ENCODE results near the gene MAP4.
"Not testable (repeated sequence)": the region's sequence is repeated elsewhere in the genome, so short reads cannot be mapped to it uniquely, and the experiment has no call there.

Gene MAP4

DNA sequence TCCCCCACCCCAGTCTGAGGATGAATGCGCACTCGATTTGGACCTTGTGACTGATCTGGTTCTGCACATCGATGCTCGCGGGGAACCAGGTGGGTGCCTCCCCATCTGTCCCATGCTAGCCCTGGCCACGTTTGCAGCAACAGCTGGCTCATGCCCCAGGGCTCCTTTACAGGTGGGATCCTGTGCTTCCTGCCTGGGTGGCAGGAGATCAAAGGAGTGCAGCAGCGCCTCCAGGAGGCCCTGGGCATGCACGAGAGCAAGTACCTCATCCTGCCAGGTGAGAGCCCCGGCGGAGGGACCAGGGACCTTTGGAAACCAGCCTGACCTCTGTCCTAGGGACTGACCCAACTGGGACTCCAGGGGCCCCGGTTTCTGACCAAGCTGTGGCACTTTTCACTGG, 169.0 kb downstream of the MAP4 start:
- no peak for DNase-seq (ENCODE audit: low read depth, low spot score)

DNA sequence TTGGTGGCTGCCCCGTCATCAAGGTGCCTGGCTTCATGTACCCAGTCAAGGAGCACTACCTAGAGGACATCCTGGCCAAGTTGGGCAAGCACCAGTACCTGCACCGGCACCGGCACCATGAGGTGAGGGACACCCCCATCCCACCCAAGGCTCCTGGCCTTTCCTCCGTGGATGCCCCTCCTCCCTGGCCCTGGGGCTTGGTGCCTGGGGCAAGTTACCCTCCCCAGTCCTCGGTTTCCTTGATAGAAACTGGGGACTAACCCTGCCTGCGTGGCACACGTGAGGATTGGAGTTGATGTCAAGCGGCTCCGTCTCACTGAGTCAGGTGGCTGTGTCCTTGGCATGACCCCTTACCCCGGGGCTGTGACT, 169.4 kb downstream of the MAP4 start:
- DNase-seq (ENCODE audit: low read depth, low spot score), result no peak

DNA sequence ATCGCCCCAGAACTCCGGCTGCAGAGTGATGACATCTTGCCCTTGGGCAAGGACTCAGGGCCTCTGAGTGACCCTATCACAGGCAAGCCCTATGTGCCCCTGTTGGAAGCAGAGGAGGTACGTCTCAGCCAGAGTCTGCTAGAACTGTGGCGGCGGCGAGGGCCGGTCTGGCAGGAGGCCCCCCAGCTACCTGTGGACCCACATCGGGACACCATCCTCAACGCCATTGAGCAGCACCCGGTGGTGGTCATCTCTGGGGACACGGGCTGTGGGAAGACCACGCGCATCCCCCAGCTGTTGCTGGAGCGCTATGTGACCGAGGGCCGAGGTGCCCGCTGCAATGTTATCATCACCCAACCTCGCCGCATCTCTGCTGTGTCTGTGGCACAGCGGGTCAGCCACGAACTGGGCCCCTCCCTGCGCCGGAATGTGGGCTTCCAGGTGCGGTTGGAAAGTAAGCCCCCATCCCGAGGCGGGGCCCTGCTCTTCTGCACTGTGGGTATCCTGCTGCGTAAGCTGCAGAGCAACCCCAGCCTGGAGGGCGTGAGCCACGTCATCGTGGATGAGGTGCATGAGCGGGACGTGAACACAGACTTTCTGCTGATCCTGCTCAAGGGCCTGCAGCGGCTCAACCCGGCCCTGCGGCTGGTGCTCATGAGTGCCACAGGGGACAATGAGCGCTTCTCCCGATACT, 169.9 kb downstream of the MAP4 start:
- DNase-seq (ENCODE audit: low read depth, low spot score), result no peak

DNA sequence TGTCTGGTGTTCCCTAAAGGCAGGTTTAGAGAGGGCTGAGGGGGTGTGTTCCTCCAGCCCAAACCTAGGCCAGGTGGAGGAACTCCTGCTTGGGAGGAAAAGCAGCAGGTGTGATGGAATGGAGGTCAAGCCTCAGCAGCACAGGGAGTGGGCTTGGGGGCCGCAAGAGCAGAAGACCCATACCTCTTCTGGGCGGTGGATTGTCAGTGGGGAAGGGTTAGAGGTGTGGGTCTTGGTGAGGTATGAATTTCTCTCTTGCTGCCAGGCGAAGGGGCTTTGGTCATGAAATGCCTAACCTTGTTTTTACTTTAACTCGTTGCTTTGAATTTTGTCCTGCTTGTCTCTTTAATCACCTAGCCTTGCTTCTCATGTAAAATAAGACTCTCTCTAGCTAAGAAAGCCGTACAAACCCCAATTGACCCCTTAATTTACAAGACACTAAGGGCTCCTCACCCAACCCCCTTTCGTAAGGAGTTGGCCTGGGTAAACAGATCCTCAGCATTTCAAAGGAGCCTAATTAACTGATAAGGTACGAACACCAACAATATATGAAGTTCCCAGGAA, 174.3 kb downstream of the MAP4 start:
- DNase-seq (ENCODE audit: low read depth, low spot score), result no peak

DNA sequence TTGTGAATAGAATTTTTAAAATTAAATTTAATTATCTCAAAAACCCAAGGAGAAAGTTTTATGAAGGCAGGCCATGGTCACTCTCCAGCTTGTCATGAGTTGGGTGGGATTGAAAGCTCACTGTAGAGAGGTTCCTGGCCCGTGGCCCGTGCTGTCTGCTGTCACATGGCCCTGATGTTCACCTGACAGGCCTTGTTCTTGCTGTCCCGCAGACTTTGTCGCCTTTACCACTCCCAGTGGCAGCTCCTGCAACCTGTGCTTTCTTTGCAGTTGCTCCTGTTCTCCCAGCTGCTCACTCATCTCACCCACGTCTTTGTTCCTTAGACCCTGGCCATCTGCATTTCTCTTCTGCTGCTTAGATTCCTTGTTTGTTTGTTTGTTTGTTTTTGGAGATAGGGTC, 177.7 kb downstream of the MAP4 start:
- DNase-seq (ENCODE audit: low read depth, low spot score), result no peak

DNA sequence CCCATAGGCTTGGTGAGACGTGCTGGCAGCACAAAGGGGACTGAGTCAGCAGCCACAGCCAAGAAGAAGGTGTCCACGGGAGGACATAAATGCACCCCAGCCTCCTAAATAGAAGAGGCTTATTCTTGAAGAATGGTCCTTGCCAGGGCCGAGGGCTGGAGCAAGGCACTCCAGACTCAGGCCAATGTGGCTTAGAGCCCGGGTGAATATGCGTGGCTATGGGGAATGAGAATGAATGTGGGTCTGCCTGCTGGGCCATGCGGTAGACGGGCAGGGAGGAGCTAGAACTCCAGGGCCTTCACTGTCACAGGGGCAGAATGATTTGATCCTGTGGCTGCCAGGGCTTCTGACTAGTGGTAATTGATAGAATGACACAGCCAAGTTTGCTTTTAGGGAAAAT, 179.2 kb downstream of the MAP4 start:
- DNase-seq (ENCODE audit: low read depth, low spot score), result no peak

DNA sequence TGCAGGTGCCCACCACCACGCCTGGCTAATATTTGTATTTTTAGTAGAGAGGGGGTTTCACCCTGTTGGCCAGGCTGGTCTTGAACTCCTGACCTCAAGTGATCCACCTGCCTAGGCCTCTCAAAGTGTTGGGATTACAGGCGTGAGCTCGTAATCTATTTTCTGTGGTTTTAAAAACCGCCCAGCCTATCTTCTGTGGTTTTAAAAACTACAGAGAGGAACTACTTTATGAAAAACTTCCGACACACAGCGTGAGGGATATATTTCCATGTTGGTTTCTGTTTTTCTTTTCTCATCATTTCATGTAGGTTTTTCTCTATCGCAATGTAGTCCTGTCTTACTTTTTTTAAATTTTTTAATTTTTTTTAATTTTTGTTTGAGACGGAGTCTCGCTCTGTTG, 186.7 kb downstream of the MAP4 start:
- DNase-seq (ENCODE audit: low read depth, low spot score), result not testable (repeated sequence)

DNA sequence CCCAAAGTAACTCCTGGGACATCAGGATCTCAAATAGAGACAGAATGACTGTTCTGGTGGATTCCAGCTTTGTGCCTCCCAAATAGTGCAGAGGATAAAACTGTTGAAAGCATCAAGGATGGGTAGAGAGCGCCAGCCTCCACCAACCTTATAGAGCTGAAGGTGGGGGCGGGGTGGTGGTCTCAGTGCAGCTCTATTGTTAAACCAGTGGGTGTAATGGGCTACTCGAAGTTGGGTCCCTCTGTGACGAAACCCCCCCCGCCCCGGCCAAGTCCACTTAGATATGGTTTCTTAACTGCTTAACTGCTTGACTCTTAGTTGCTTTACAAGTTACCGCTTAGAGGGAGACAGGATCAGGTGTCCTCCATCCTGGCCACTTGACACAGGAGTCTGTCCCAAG, 190.6 kb downstream of the MAP4 start:
- no peak for DNase-seq (ENCODE audit: low read depth, low spot score)

GRCh38 chr3:47824541-47825473, 191.4 kb downstream of the MAP4 start:
- DNase-seq (ENCODE audit: low read depth, low spot score), result peak; percentile 74

DNA sequence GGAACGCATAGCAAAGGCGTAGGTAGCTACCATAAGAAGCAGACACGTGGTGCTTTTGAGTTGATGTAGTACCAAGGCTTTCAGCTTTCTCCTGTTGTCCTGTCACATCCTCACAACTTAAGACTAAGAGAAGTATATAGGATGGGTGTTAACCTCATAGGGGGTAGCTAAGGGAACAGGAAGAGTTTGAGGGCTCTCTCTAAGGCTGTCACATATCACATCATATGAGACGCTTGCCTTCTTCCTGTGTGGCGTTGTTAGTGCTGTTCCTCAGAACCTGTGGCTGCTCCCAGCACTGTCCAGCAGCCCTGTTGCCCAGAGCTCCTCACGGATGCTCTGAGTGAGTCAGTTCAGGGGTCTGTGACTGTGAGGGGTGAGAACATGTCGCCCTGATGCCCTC, 198.6 kb downstream of the MAP4 start:
- DNase-seq (ENCODE audit: low read depth, low spot score), result no peak

GRCh38 chr3:47813551-47814177, 202.6 kb downstream of the MAP4 start:
- no peak for DNase-seq (ENCODE audit: low read depth, low spot score)

- no peak for DNase-seq (ENCODE audit: low read depth, low spot score)
These were observed 211.6 kb downstream of the MAP4 start for GRCh38 chr3:47804577-47804976.

- DNase-seq (ENCODE audit: low read depth, low spot score), result no peak
These were observed 212.7 kb downstream of the MAP4 start for GRCh38 chr3:47803480-47804025.

DNA sequence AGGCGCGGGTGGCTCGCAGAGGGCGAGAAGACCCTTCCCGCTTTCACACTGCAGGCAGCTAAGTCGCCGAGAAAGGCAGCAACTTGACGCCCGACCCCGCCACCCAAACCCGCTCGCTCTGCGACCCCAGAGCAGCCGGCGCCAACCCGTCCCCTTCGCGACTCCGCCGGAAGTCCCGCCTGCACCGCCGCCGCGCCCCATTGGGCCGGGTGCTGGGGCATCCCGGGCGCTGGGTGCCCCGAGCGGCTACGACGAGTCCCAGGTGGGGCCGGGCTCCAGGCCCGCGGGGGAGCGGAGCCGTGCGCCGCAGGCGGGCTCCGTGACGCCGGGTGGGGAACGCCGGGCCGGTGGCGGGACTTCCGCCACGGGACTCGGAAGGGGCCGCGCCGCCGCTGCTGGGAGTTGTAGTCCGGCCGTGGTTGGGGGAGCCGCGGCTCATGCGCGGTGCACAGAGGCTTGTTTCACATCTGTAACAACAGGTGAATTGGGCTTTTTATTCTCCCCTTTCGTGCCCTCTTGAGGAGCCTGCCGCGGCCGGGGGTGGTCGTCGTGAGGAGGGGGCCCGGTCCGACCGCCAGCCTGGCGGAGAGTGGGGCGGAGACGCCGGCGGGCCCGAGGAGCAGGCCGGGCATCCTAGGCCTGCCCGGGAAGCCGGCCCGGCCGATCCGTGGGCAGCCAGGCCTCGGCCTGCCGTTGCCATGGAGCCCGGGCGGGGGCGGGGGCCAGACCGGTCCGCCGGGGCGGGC, 213.3 kb downstream of the MAP4 start, which contains the start of gene DHX30:
TSS of gene DHX30 (plus strand) at position 405 of the 746 bp plus-strand sequence. CDS start 7,546 bp downstream, outside the sequence.
- DNase-seq (ENCODE audit: low read depth, low spot score), result no peak
